GM23248 (cell line): ENCODE measurements around the gene NOL4L. TPM values are rescaled to one million over a fixed set of nuclear protein-coding genes. Genes with fewer than 3 reads are reported as not detected.

ENCODE experiments used
- DNase-seq: peaks from one replicate; pipeline ENCODE4 v3.0.0-alpha.2; 2015
- H2AFZ ChIP-seq: fragments of 200-600 bp; sonication (generic); 2 replicates; pipeline ENCODE4 v1.6.1; 2016; ENCODE audit warnings: antibody characterized with exemption
- H3F3A ChIP-seq: fragments of 200-600 bp; sonication (generic); 2 replicates; pipeline ENCODE4 v1.6.1; 2016; ENCODE audit warnings: mild to moderate bottlenecking, antibody characterized with exemption, mixed run types; ENCODE audit not compliant: insufficient read depth
- H3K27ac ChIP-seq: fragments of 200-600 bp; sonication (generic); 2 replicates; pipeline ENCODE4 v1.5.1; 2016; ENCODE audit warnings: mild to moderate bottlenecking
- H3K27me3 ChIP-seq: fragments of 200-600 bp; sonication (generic); replicated peaks from 2 replicates; pipeline ENCODE4 v1.6.1; 2016; ENCODE audit warnings: mild to moderate bottlenecking; ENCODE audit not compliant: insufficient read depth
- H3K36me3 ChIP-seq: fragments of 200-600 bp; sonication (generic); 2 replicates; pipeline ENCODE4 v1.6.1; 2016; ENCODE audit warnings: low read depth, mild to moderate bottlenecking
- H3K4me1 ChIP-seq: fragments of 200-600 bp; sonication (generic); 2 replicates; pipeline ENCODE4 v1.6.1; 2016; ENCODE audit warnings: mild to moderate bottlenecking; ENCODE audit not compliant: insufficient read depth
- H3K4me2 ChIP-seq: fragments of 200-600 bp; sonication (generic); one replicate; pipeline ENCODE4 v1.6.1; 2016; ENCODE audit warnings: mild to moderate bottlenecking; ENCODE audit not compliant: unreplicated experiment
- H3K4me3 ChIP-seq: fragments of 200-600 bp; sonication (generic); 2 replicates; pipeline ENCODE4 v1.5.1; 2016; ENCODE audit warnings: mild to moderate bottlenecking
- H3K79me2 ChIP-seq: fragments of 200-600 bp; sonication (generic); 2 replicates; pipeline ENCODE4 v1.6.1; 2016; ENCODE audit warnings: mild to moderate bottlenecking; ENCODE audit not compliant: insufficient read depth
- H3K9ac ChIP-seq: fragments of 200-600 bp; sonication (generic); 2 replicates; pipeline ENCODE4 v1.6.1; 2016; ENCODE audit warnings: mild to moderate bottlenecking
- H3K9me2 ChIP-seq: fragments of 200-600 bp; sonication (generic); 2 replicates; pipeline ENCODE4 v1.6.1; 2016; ENCODE audit warnings: mixed run types, mild to moderate bottlenecking, moderate library complexity; ENCODE audit not compliant: insufficient read depth
- H3K9me3 ChIP-seq: fragments of 200-600 bp; sonication (generic); one replicate; pipeline ENCODE4 v1.6.1; 2017; ENCODE audit warnings: low read depth
- H4K20me1 ChIP-seq: fragments of 200-600 bp; sonication (generic); 2 replicates; pipeline ENCODE4 v1.6.0; 2016; ENCODE audit not compliant: insufficient read depth
- EZH2 ChIP-seq: fragments of 200-600 bp; sonication (generic); IDR thresholded peaks from 2 replicates; pipeline ENCODE4 v1.6.1; 2018; ENCODE audit warnings: antibody characterized with exemption, mild to moderate bottlenecking; ENCODE audit not compliant: insufficient read depth, poor library complexity, severe bottlenecking
- EZH2phosphoT487 ChIP-seq: fragments of 200-600 bp; sonication (generic); IDR thresholded peaks from 2 replicates; pipeline ENCODE4 v1.6.1; 2018; ENCODE audit warnings: antibody characterized with exemption, moderate library complexity, mild to moderate bottlenecking, low read depth; ENCODE audit not compliant: insufficient read depth
- WGBS, 2 experiments: methylation state at CpG; one replicate each; pipeline ENCODE4 v1.1.6; 2015 to 2017; ENCODE audit warnings: low lambda C conversion rate in 2 of 2, low coverage in 1 of 2; ENCODE audit errors: missing lambda C conversion rate in 2 of 2; 5-methylcytosine and 5-hydroxymethylcytosine counted together
- in situ Hi-C: fragments of 300-500 bp; cut with MboI; formaldehyde crosslinking; loops from 2 replicates; pipeline ENCODE4 v1.15.0; 2020
- polyA plus RNA-seq: library from polyadenylated mRNA; unstranded; fragments of >200 nt; fragmentation: Nextera tagmentation; extraction: Ambion mirVana; gene quantifications from 2 replicates; pipeline ENCODE4 v1.2.1, GENCODE V29; 2016
- total RNA-seq: library from RNA; depleted of rRNA; stranded (reverse); fragments of >200 nt; shearing (Covaris generic); gene quantifications from 2 replicates; pipeline ENCODE4 v1.2.3, GENCODE V29; 2014

The NOL4L gene
- total and polyA plus RNA-seq, 2 experiments from 2014 or later, result 5.2 to 7.9 TPM

GRCh38 chr20:32516583-32517517, 68.3 kb downstream of the NOL4L start:
- no peak for DNase-seq
- Histone ChIP-seq H3K79me2 (no peaks in the 10 kb centered on the region), H3K9ac (no peak overlapping the region), H3K9me3 (no peaks in the 10 kb centered on the region), H3K4me3 (no peak overlapping the region), H3K4me1 (no peaks in the 10 kb centered on the region), H3K27ac (no peak overlapping the region), H3K4me2 (no peak overlapping the region), H4K20me1 (no peaks in the 10 kb centered on the region), H3F3A (no peaks in the 10 kb centered on the region), H3K9me2 (no peaks in the 10 kb centered on the region), H3K27me3 (no peaks in the 10 kb centered on the region), H3K36me3 (no peaks in the 10 kb centered on the region), H2AFZ (no peak overlapping the region)
- no peak for TF ChIP-seq EZH2
- no peak for TF ChIP-seq EZH2phosphoT487
- in situ Hi-C loops, result loop anchor here (10.0 kb wide), 1 partner anchor 138 kb away; no protein-coding TSS in a partner anchor
- WGBS, 2 experiments, result 71 to 72% methylated on average over 10 of the region's 10 CpGs

GRCh38 chr20:32515631-32516101, 69.5 kb downstream of the NOL4L start:
- WGBS, 2 experiments, result 76 to 82% methylated on average over 10 of the region's 10 CpGs
- no peaks in the 10 kb centered on the region for H3K4me1 ChIP-seq
- TF ChIP-seq EZH2 (no peak), EZH2phosphoT487 (no peak)

GRCh38 chr20:32514760-32515159, 70.4 kb downstream of the NOL4L start:
- TF ChIP-seq EZH2, result no peak
- H3K9ac ChIP-seq, result no peak overlapping the region
- no peaks in the 10 kb centered on the region for H3K9me2 ChIP-seq
- H3K4me2 ChIP-seq, result no peak overlapping the region
- in situ Hi-C loops, result loop anchor here (10.0 kb wide), 1 partner anchor 140 kb away; no protein-coding TSS in a partner anchor
- 73 to 76% methylated on average over 12 of the region's 12 CpGs for WGBS, 2 experiments
- no peaks in the 10 kb centered on the region for H3K79me2 ChIP-seq
- H3K27ac ChIP-seq, result no peak overlapping the region
- DNase-seq, result peak; percentile 8
- no peak overlapping the region for H3K4me3 ChIP-seq
- H3K4me1 ChIP-seq, result no peaks in the 10 kb centered on the region
- no peaks in the 10 kb centered on the region for H3K9me3 ChIP-seq
- H2AFZ ChIP-seq, result no peak overlapping the region
- H4K20me1 ChIP-seq, result no peaks in the 10 kb centered on the region
- no peaks in the 10 kb centered on the region for H3K27me3 ChIP-seq
- H3F3A ChIP-seq, result no peaks in the 10 kb centered on the region
- H3K36me3 ChIP-seq, result no peaks in the 10 kb centered on the region

More at GRCh38 chr20:32515631-32516101, 69.5 kb downstream of the NOL4L start:
- Histone ChIP-seq H3K27me3 (no peaks in the 10 kb centered on the region), H3K27ac (no peak overlapping the region), H3K9me2 (no peaks in the 10 kb centered on the region), H3K36me3 (no peaks in the 10 kb centered on the region), H3K4me3 (no peak overlapping the region), H4K20me1 (no peaks in the 10 kb centered on the region), H3K4me2 (no peak overlapping the region), H3K9ac (no peak overlapping the region), H3K9me3 (no peaks in the 10 kb centered on the region), H2AFZ (no peak overlapping the region), H3K79me2 (no peaks in the 10 kb centered on the region), H3F3A (no peaks in the 10 kb centered on the region)
- in situ Hi-C loops, result loop anchor here (10.0 kb wide), 1 partner anchor 139 kb away; no protein-coding TSS in a partner anchor
- DNase-seq, result no peak

GRCh38 chr20:32513031-32513866, 71.9 kb downstream of the NOL4L start:
- Histone ChIP-seq H4K20me1 (no peaks in the 10 kb centered on the region), H3K9me2 (no peaks in the 10 kb centered on the region), H3K9ac (no peak overlapping the region), H3K9me3 (no peaks in the 10 kb centered on the region), H3F3A (no peaks in the 10 kb centered on the region), H3K27ac (no peak overlapping the region), H2AFZ (no peak overlapping the region), H3K36me3 (no peaks in the 10 kb centered on the region), H3K27me3 (no peaks in the 10 kb centered on the region), H3K4me3 (no peak overlapping the region), H3K4me1 (no peaks in the 10 kb centered on the region), H3K79me2 (no peaks in the 10 kb centered on the region), H3K4me2 (no peak overlapping the region)
- TF ChIP-seq EZH2 (no peak), EZH2phosphoT487 (no peak)
- DNase-seq, result no peak
- in situ Hi-C loops, result loop anchor here (10.0 kb wide), 1 partner anchor 142 kb away; no protein-coding TSS in a partner anchor
- WGBS, 2 experiments, result 77 to 81% methylated on average over 18 of the region's 18 CpGs
